ENCODE measurements around the gene ARFGEF2. TPM values are rescaled to one million over a fixed set of nuclear protein-coding genes. Genes with fewer than 3 reads are reported as not detected.
"Not testable (repeated sequence)": the region's sequence is repeated elsewhere in the genome, so short reads cannot be mapped to it uniquely, and the experiment has no call there.

ARFGEF2 gene
- total and polyA plus RNA-seq, 2 of the 8 experiments (the other 6 are each of a cell fraction or from before 2014, with no cell fraction given) = 8.1 to 21.8 TPM

DNA sequence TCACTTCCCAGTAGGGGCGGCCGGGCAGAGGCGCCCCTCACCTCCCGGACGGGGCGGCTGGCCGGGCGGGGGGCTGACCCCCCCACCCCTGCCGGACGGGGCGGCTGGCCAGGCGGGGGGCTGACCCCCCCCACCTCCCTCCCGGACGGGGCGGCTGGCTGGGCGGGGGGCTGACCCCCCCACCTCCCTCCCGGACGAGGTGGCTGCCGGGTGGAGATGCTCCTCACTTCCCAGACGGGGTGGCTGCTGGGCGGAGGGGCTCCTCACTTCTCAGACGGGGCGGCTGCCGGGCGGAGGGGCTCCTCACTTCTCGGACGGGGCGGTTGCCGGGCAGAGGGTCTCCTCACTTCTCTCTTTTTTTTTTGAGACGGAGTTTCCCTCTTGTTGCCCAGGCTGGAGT lies 14.7 kb downstream of the ARFGEF2 start:
- H3K18ac ChIP-seq (ENCODE audit: extremely low read depth, low read length); H4K91ac ChIP-seq (replicated peaks; ENCODE audit: insufficient read length, low read length); H3K4ac ChIP-seq (replicated peaks; ENCODE audit: insufficient read length, low read depth, low read length); H2BK15ac ChIP-seq (ENCODE audit: low read length); H3K27ac ChIP-seq (ENCODE audit: low read depth, low read length); H4K5ac ChIP-seq (ENCODE audit: insufficient read length, low read depth, low read length); H2BK12ac ChIP-seq (ENCODE audit: low read depth, low read length); H3K56ac ChIP-seq (replicated peaks; ENCODE audit: insufficient read length, low read depth, low read length); H2AFZ ChIP-seq (ENCODE audit: low read length); DNase-seq (ENCODE audit: low read depth in 1 of 2, low spot score in 2 of 2); H3K9ac ChIP-seq (replicated peaks in 1 of 4; ENCODE audit: extremely low read depth in 1 of 4, low read depth in 3 of 4, low read length in 3 of 4); CTCF ChIA-PET (ENCODE audit: partially characterized antibody); H4K8ac ChIP-seq (ENCODE audit: extremely low read depth, insufficient read depth, low read length); FAIRE-seq; H3K4me2 ChIP-seq (ENCODE audit: insufficient read depth in 1 of 2, low read depth in 2 of 2, low read length in 2 of 2); H3K36me3 ChIP-seq (ENCODE audit: control insufficient read depth in 2 of 4, insufficient read depth in 4 of 4, low read length in 3 of 4); H2BK5ac ChIP-seq (ENCODE audit: low read depth, low read length); H2BK120ac ChIP-seq (replicated peaks; ENCODE audit: low read depth, low read length); H3K27me3 ChIP-seq (replicated peaks in 1 of 4; ENCODE audit: control insufficient read depth in 3 of 4, extremely low read depth in 1 of 4, insufficient read depth in 3 of 4, low read length in 3 of 4); H2BK20ac ChIP-seq (ENCODE audit: low read length); H3K4me1 ChIP-seq (replicated peaks in 1 of 4; ENCODE audit: control insufficient read depth in 3 of 4, insufficient read depth in 4 of 4, low read length in 3 of 4); H3K9me3 ChIP-seq (ENCODE audit: insufficient read depth in 2 of 2, low read depth in 1 of 2, low read length in 1 of 2); H3K14ac ChIP-seq (ENCODE audit: insufficient read length); H3K4me3 ChIP-seq (ENCODE audit: extremely low read depth in 1 of 4, insufficient read depth in 2 of 4, low read depth in 3 of 4, low read length in 4 of 4); H2AK5ac ChIP-seq (ENCODE audit: low read depth, low read length); H3K23ac ChIP-seq (ENCODE audit: insufficient read length); POLR2A ChIA-PET (ENCODE audit: partially characterized antibody); H3K23me2 ChIP-seq (ENCODE audit: low read depth, low read length): not testable (repeated sequence)
- peaks cover 15% of the 10 kb centered on the region for H3K79me1 ChIP-seq (ENCODE audit: low read depth, low read length)
- H4K20me1 ChIP-seq (replicated peaks in 1 of 2; ENCODE audit: control insufficient read depth in 1 of 2, insufficient read depth in 2 of 2, low read length in 2 of 2) = peaks cover 5 to 22% of the 10 kb centered on the region in 2 experiments
- no CpG with 5 or more reads among the region's 30 CpGs for WGBS, 2 experiments (ENCODE audit: extremely low coverage in 1 of 2, insufficient coverage in 1 of 2, insufficient read length in 1 of 2, insufficient replicate concordance in 2 of 2, low coverage in 1 of 2, low lambda C conversion rate in 2 of 2, missing lambda C conversion rate in 1 of 2)
- peaks cover under 1 to 58% of the 10 kb centered on the region in 2 experiments for H3K79me2 ChIP-seq (ENCODE audit: control insufficient read depth in 1 of 2, insufficient read depth in 2 of 2, low read length in 2 of 2)

All from H1 (cell line).